Activated T-helper 2 cell treated with anti-CD3 and anti-CD28 coated beads, Interferon-gamma antibody, Interleukin-2, Interleukin-4, amounts not matched to agents 10 μg/mL and 5 μg/mL and 100 μg/mL, durations not matched to agents 14 hours and 24 hours and 36 hours (primary cell): Measurements from ENCODE around the gene DUSP15. TPM values are rescaled to one million over a fixed set of nuclear protein-coding genes. Genes with fewer than 3 reads are reported as not detected.

ENCODE experiments used
- DNase-seq: peaks from one replicate; pipeline ENCODE4 v3.0.0; 2021; ENCODE audit warnings: low spot score
- H3K27ac Mint-ChIP-seq: one replicate; pipeline ENCODE4 v1.8.0; 2021; ENCODE audit warnings: mixed read lengths
- H3K27me3 Mint-ChIP-seq: one replicate; pipeline ENCODE4 v1.8.0; 2021; ENCODE audit warnings: low read depth, mixed read lengths
- H3K36me3 Mint-ChIP-seq: one replicate; pipeline ENCODE4 v1.8.0; 2021; ENCODE audit warnings: low read depth, mixed read lengths
- H3K4me1 Mint-ChIP-seq: one replicate; pipeline ENCODE4 v1.8.0; 2021; ENCODE audit warnings: low read depth, mixed read lengths
- H3K4me3 Mint-ChIP-seq: one replicate; pipeline ENCODE4 v1.8.0; 2021; ENCODE audit warnings: low read depth, mild to moderate bottlenecking, moderate library complexity, mixed read lengths
- H3K9me3 Mint-ChIP-seq: one replicate; pipeline ENCODE4 v1.8.0; 2021; ENCODE audit warnings: mixed read lengths
- intact Hi-C: fragments of 100-400 bp; cut with micrococcal nuclease; formaldehyde crosslinking; loops from one replicate; pipeline ENCODE4 v1.15.1; 2023
- total RNA-seq: library from RNA; stranded (reverse); gene quantifications from 2 replicates; pipeline ENCODE4 v1.2.3, GENCODE V29; 2022

DUSP15 gene
- total RNA-seq, 1 donor from 2014 or later: not detected

- H3K27me3 Mint-ChIP-seq: peaks cover 8% of the 10 kb centered on the region
- no peaks in the 10 kb centered on the region for H3K4me1 Mint-ChIP-seq
- H3K9me3 Mint-ChIP-seq: no peaks in the 10 kb centered on the region
- H3K27ac Mint-ChIP-seq: no peak overlapping the region
- DNase-seq: no peak
- intact Hi-C loops: loop anchor here (2.0 kb wide), 1 partner anchor 24 kb away; no protein-coding TSS in a partner anchor
- H3K36me3 Mint-ChIP-seq: no peaks in the 10 kb centered on the region
- H3K4me3 Mint-ChIP-seq: no peak overlapping the region
Observed at GRCh38 chr20:31846793-31847138, 23.6 kb downstream of the DUSP15 start.

GRCh38 chr20:31845300-31845863 is 24.9 kb downstream of the DUSP15 start, which contains the start of gene FOXS1:
TSS of gene FOXS1 (minus strand) at chr20:31845604. CDS start at chr20:31845542, 62 bp downstream.
- DNase-seq: no peak
- intact Hi-C loops: no loop called here
- Mint-ChIP-seq H3K36me3 (no peaks in the 10 kb centered on the region), H3K27ac (no peak within 1 kb of the TSS), H3K9me3 (no peaks in the 10 kb centered on the region), H3K27me3 (peaks cover 6% of the 10 kb centered on the region), H3K4me1 (no peaks in the 10 kb centered on the region), H3K4me3 (no peak within 1 kb of the TSS)

- Mint-ChIP-seq H3K36me3 (no peaks in the 10 kb centered on the region), H3K9me3 (no peaks in the 10 kb centered on the region), H3K27ac (no peak overlapping the region), H3K27me3 (peaks cover 6% of the 10 kb centered on the region), H3K4me1 (no peaks in the 10 kb centered on the region), H3K4me3 (no peak overlapping the region)
- no peak for DNase-seq
- intact Hi-C loops: no loop called here
Observed at GRCh38 chr20:31844737-31845299, 25.5 kb downstream of the DUSP15 start.

- intact Hi-C loops: no loop called here
- DNase-seq: no peak
- Mint-ChIP-seq H3K27me3 (peaks cover under 1% of the 10 kb centered on the region), H3K4me3 (no peak overlapping the region), H3K36me3 (no peaks in the 10 kb centered on the region), H3K4me1 (no peaks in the 10 kb centered on the region), H3K27ac (no peak overlapping the region), H3K9me3 (no peaks in the 10 kb centered on the region)
Observed at GRCh38 chr20:31843881-31844280, 26.4 kb downstream of the DUSP15 start.

GRCh38 chr20:31843288-31843687 is 27.0 kb downstream of the DUSP15 start:
- no peaks in the 10 kb centered on the region for H3K27me3 Mint-ChIP-seq

GRCh38 chr20:31842471-31843157 is 27.7 kb downstream of the DUSP15 start:
- H3K27me3 Mint-ChIP-seq: no peaks in the 10 kb centered on the region
- no peak overlapping the region for H3K27ac Mint-ChIP-seq
- H3K4me1 Mint-ChIP-seq: no peaks in the 10 kb centered on the region
- intact Hi-C loops: no loop called here
- no peaks in the 10 kb centered on the region for H3K36me3 Mint-ChIP-seq
- no peak overlapping the region for H3K4me3 Mint-ChIP-seq
- no peaks in the 10 kb centered on the region for H3K9me3 Mint-ChIP-seq
- DNase-seq: no peak

More at GRCh38 chr20:31843288-31843687, 27.0 kb downstream of the DUSP15 start:
- no peak for DNase-seq
- Mint-ChIP-seq H3K9me3 (no peaks in the 10 kb centered on the region), H3K4me1 (no peaks in the 10 kb centered on the region), H3K27ac (no peak overlapping the region), H3K4me3 (no peak overlapping the region), H3K36me3 (no peaks in the 10 kb centered on the region)
- intact Hi-C loops: no loop called here

GRCh38 chr20:31841928-31842327 is 28.4 kb downstream of the DUSP15 start:
- H3K27me3 Mint-ChIP-seq: no peaks in the 10 kb centered on the region
- no peaks in the 10 kb centered on the region for H3K9me3 Mint-ChIP-seq
- no peaks in the 10 kb centered on the region for H3K36me3 Mint-ChIP-seq
- intact Hi-C loops: no loop called here
- DNase-seq: no peak
- no peak overlapping the region for H3K27ac Mint-ChIP-seq
- no peak overlapping the region for H3K4me3 Mint-ChIP-seq
- no peaks in the 10 kb centered on the region for H3K4me1 Mint-ChIP-seq

GRCh38 chr20:31840906-31841816 is 29.2 kb downstream of the DUSP15 start:
- H3K27me3 Mint-ChIP-seq: no peaks in the 10 kb centered on the region
- H3K4me1 Mint-ChIP-seq: peaks cover 3% of the 10 kb centered on the region
- no peaks in the 10 kb centered on the region for H3K9me3 Mint-ChIP-seq

GRCh38 chr20:31839782-31840487 is 30.4 kb downstream of the DUSP15 start:
- intact Hi-C loops: no loop called here
- H3K9me3 Mint-ChIP-seq: no peaks in the 10 kb centered on the region
- peaks cover 7% of the 10 kb centered on the region for H3K4me1 Mint-ChIP-seq
- H3K36me3 Mint-ChIP-seq: no peaks in the 10 kb centered on the region
- no peak overlapping the region for H3K27ac Mint-ChIP-seq
- no peak overlapping the region for H3K4me3 Mint-ChIP-seq
- H3K27me3 Mint-ChIP-seq: no peaks in the 10 kb centered on the region
- DNase-seq: no peak

More at GRCh38 chr20:31840906-31841816, 29.2 kb downstream of the DUSP15 start:
- DNase-seq: no peak
- Mint-ChIP-seq H3K27ac (no peak overlapping the region), H3K36me3 (no peaks in the 10 kb centered on the region), H3K4me3 (no peak overlapping the region)
- intact Hi-C loops: no loop called here

GRCh38 chr20:31838646-31839292 is 31.6 kb downstream of the DUSP15 start:
- intact Hi-C loops: no loop called here
- Mint-ChIP-seq H3K4me3 (no peak overlapping the region), H3K9me3 (no peaks in the 10 kb centered on the region), H3K27ac (no peak overlapping the region), H3K27me3 (no peaks in the 10 kb centered on the region), H3K4me1 (peaks cover 7% of the 10 kb centered on the region), H3K36me3 (no peaks in the 10 kb centered on the region)
- DNase-seq: no peak

- Mint-ChIP-seq H3K4me1 (peaks cover 7% of the 10 kb centered on the region), H3K36me3 (no peaks in the 10 kb centered on the region), H3K4me3 (no peak overlapping the region), H3K9me3 (no peaks in the 10 kb centered on the region), H3K27me3 (no peaks in the 10 kb centered on the region), H3K27ac (no peak overlapping the region)
- DNase-seq: no peak
- intact Hi-C loops: no loop called here
Observed at GRCh38 chr20:31837896-31838397, 32.4 kb downstream of the DUSP15 start.
